HG03439 (cell line): ENCODE measurements around the gene RPLP2.

ENCODE experiments used
- ATAC-seq: cut with Tn5 transposase; IDR thresholded peaks from one replicate; pipeline ENCODE4 v1.9.1; 2021; ENCODE audit warnings: mild to moderate bottlenecking, moderate library complexity; ENCODE audit not compliant: unreplicated experiment

RPLP2 gene

GRCh38 chr11:802693-803466 lies 6.9 kb upstream of the RPLP2 start:
- ATAC-seq = no peak

GRCh38 chr11:803467-803742 lies 6.4 kb upstream of the RPLP2 start:
- no peak for ATAC-seq

GRCh38 chr11:803770-804598 lies 5.8 kb upstream of the RPLP2 start:
- ATAC-seq = no peak

GRCh38 chr11:804599-804964 lies 5.2 kb upstream of the RPLP2 start:
- ATAC-seq = no peak

- ATAC-seq = peak; percentile 1
These were observed 1.1 kb upstream of the RPLP2 start for GRCh38 chr11:808427-809286.

- ATAC-seq = no peak
These were observed 337 bp downstream of the RPLP2 start for GRCh38 chr11:810040-810567.

GRCh38 chr11:811446-812245 lies 1.9 kb downstream of the RPLP2 start:
- ATAC-seq = no peak

GRCh38 chr11:812390-812789 lies 2.6 kb downstream of the RPLP2 start:
- no peak for ATAC-seq

GRCh38 chr11:813072-813455 lies 3.3 kb downstream of the RPLP2 start:
- ATAC-seq = no peak

- ATAC-seq = no peak
These were observed 3.8 kb downstream of the RPLP2 start for GRCh38 chr11:813456-814096.

GRCh38 chr11:815675-816432 lies 6.1 kb downstream of the RPLP2 start:
- ATAC-seq = no peak

- no peak for ATAC-seq
These were observed 6.6 kb downstream of the RPLP2 start for GRCh38 chr11:816433-816779.

- ATAC-seq = no peak
These were observed 8.8 kb downstream of the RPLP2 start, which contains the start of gene PNPLA2 for GRCh38 chr11:818396-819128. Gene PNPLA2 (plus strand): TSS chr11:818914. CDS start chr11:819719, 805 bp downstream.

GRCh38 chr11:819129-819931 lies 9.6 kb downstream of the RPLP2 start:
- ATAC-seq = peak; percentile 58

- peak; percentile 63 for ATAC-seq
These were observed 10.3 kb downstream of the RPLP2 start for GRCh38 chr11:819943-820649.

GRCh38 chr11:820655-821511 lies 11.1 kb downstream of the RPLP2 start:
- ATAC-seq = no peak
